Measurements from ENCODE around the gene BEND7.

DNA sequence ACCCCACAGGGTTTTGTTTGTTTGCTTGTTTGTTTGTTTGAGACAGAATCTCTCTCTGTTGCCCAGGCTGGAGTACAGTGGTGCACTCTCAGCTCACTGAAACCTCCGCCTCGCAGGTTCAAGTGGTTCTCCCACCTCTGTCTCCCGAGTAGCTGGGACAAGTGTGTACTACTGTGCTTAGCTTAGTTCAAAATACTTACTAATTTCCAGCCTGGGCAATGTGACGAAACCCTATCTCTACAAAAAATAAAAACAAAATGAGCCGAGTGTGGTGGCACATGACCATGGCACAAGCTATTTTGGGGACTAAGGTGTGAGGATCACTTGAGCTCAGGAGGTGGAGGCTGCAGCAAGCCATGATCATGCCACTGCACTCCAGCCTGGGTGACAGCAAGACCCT is 42.7 kb upstream of the BEND7 start:
- TF ChIP-seq POLR2A (IDR thresholded peaks at IDR 0.05; ENCODE audit: low read depth, low read length) (no peak), EZH2 (IDR thresholded peaks at IDR 0.05; ENCODE audit: borderline replicate concordance, low read depth, low read length, severe bottlenecking) (no peak), MYC (IDR thresholded peaks at IDR 0.05; ENCODE audit: low read depth, low read length) (no peak)
- TF ChIP-seq, protein P1, sequence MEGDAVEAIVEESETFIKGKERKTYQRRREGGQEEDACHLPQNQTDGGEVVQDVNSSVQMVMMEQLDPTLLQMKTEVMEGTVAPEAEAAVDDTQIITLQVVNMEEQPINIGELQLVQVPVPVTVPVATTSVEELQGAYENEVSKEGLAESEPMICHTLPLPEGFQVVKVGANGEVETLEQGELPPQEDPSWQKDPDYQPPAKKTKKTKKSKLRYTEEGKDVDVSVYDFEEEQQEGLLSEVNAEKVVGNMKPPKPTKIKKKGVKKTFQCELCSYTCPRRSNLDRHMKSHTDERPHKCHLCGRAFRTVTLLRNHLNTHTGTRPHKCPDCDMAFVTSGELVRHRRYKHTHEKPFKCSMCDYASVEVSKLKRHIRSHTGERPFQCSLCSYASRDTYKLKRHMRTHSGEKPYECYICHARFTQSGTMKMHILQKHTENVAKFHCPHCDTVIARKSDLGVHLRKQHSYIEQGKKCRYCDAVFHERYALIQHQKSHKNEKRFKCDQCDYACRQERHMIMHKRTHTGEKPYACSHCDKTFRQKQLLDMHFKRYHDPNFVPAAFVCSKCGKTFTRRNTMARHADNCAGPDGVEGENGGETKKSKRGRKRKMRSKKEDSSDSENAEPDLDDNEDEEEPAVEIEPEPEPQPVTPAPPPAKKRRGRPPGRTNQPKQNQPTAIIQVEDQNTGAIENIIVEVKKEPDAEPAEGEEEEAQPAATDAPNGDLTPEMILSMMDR (IDR thresholded peaks at IDR 0.05; ENCODE audit: extremely low read depth in 1 of 2, insufficient read depth in 1 of 2, low read depth in 1 of 2, low read length in 2 of 2) = no peak
